GM21576 (cell line): ENCODE results near the gene MACO1.

Source experiments
- ATAC-seq: cut with Tn5 transposase; IDR thresholded peaks from one replicate; pipeline ENCODE4 v1.9.1; 2021; ENCODE audit warnings: mild to moderate bottlenecking, moderate library complexity; ENCODE audit not compliant: unreplicated experiment

Gene MACO1

DNA sequence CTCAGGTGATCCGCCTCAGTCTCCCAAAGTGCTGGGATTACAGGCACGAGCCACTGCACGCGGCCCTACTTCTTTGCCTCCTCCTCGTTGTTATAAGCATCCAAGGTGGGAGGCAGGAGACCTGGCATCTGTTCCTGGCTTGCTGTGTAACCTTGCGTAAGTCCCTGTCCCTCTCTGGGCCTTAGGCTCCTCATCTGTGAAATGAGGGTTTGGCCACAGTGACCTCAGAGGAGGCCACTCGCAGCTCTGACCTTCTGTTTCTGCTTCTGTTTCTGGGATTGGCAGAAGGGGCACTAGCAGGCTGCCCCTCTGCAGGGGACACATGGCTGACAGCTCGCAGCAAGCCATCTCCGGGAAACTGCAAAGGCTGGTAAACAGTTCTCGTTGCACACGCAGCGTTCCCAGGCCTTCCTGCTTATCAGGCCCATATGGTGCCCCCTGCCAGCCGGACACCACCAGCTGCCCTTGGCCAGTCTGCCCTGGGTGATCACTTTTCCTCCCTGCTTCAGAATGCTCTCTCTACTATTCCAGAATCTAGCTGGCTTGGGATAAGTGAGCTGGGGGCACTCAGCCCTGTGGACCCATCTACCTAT is 110.1 kb downstream of the MACO1 start:
- ATAC-seq: no peak

DNA sequence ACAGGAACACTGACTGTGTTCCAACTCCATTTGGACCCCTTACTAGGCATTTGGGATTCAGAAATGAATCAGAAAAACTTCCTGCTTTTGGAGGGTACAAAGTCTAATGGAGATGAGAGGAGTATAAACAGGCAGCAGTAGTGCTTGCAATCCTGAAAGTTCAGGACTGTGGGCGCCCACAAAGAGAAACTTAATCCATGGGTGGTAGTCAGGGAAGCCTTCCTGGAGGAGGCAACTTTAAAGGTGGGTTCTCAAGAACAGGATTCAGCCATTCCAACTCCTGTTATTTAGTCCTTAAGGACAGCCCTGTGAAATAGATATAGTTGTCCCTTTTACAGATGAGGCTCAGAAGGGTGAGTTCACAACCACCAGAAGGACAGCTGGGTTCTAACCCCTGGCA is 110.7 kb downstream of the MACO1 start:
- no peak for ATAC-seq

DNA sequence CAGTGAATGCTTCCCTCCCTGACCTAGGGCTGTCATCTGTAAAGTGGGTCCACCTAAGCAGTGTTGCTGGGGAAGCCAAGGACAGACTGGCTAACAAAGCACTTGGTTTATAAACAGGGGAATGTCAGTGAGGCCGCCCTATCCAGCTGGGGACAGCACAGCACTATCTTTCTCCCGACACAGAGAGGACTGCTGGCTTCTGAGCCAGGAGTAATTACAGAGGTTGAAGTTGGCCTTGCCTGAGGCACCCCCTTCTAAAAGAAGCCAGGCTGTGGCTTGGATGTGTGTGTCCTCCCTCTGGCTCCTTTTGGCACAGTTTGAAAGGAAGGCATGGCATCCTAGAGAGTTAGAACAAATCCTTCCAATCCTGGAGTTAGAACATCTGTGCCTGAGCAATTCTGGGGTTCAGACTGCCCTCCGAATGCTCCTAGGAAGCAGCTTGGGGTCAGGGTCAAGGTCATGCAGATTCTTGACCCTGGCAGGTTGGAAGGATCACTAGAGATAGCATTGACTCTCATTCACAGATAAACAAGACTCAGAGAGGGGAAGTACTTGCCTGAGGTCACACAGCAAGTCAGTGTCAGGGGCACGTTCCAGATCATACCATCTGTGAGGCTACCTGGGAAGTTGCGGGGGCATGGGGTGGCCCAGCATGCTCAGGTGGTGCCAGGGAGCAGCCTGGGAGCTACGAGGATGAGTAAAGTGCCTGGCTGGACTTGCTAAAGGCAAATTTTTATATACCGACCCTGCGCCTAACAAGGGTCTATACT is 111.4 kb downstream of the MACO1 start:
- ATAC-seq: no peak

DNA sequence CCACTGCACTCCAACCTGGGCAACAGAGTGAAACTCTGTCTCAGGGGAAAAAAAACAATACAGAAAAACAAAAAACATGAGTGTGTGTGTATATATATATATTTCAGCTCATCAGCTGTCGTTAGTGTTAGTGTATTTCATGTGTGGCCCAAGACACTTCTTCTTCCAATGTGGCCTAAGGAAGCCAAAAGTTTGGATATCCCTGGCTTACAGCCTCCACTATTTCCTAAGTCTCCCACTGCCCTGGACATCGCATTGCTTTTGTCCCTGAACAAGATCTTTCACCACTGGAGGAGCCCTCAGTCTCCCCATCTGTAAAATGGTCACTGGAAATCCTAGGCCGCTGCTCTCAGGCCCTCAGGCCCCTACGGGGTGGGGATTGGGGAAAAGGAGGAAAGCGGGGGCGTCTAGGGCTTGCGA is 112.3 kb downstream of the MACO1 start:
- ATAC-seq: no peak

DNA sequence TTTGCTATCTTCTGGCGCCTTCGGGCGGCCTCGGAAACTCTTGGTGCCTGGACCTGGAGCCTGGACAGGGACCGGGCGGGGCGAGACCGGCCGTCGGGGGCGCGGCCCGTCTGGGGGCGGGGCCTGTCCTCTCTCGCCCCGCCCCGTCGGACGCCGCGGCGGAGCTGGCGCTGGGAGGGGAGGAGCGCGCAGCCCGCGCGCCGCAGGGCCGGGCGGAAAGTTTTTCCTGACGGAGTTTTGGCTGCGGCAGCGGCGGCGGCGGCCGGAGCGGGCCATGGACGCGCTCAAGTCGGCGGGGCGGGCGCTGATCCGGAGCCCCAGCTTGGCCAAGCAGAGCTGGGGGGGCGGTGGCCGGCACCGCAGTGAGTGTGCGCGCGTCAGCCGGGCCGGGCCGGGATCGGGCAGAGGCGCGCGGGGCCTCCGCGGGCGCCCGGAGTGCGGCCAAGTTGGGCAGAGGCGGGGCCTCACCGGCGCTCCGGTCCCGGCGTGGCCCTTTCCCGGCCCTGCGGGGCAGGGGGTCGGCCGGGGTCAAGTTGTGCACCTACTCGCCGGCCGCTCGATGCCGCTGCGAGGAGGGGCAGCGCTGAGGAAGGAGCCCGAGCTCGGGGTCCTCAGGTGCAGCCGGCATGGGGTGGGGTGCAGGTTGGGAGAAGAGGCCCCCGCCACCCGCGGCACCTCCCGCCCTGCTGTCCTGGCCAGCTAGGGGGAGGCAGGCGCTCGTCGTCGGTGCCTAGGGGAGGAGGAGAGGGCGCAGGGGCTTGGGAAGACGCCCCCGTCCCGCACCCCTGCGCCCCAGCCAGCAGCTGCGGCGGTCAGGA is 112.9 kb downstream of the MACO1 start, which contains the start of gene LDLRAP1:
TSS of gene LDLRAP1 (plus strand) at position 182 of the 818 bp plus-strand sequence. CDS start at position 275, 93 bp downstream.
- ATAC-seq: peak; percentile 72

DNA sequence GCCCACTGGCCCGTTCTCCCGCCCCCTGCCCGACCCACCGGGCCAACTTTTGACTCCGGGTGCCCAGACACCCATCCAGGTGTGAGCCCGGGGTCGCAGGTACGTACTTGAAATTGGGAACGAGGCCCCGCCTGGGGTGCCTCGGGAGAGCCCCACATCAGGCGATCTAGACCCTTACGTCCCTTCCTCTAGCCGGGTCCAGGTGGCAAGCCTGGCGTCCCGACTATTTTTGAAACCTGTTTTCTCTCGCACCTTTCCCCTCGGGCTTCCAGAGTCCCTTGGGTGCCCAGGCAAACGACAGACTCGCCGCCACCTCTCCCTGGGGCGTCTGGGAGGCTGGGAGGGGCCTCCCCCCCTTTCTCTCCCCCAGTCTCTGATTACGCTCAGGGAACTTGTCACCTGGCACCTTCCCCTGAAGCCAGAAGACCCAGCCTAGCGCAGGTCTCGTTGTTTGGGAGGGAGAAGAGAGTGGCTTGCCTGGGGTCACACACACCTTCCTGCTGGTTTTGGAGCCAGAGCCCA is 113.6 kb downstream of the MACO1 start:
- ATAC-seq: peak; percentile 5

DNA sequence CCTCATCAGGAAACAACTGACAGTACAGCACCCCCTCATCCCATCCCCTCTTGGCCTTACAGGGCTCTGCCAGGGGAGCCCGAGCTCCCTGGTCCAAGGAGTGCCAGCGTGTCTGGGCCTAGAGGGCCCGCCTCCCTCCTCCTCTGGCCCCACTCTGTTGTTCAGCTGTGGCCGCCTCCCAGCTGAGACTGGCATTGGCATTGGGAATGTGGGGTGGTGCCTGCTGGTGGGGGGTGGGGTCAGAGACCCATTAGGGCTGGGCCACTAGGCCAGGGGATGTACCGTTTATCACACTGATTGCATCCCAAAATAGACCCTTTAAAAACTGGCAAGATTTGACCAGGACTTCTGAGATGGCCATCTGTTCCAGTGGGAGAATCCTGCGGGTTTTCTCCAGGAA is 114.1 kb downstream of the MACO1 start:
- no peak for ATAC-seq

DNA sequence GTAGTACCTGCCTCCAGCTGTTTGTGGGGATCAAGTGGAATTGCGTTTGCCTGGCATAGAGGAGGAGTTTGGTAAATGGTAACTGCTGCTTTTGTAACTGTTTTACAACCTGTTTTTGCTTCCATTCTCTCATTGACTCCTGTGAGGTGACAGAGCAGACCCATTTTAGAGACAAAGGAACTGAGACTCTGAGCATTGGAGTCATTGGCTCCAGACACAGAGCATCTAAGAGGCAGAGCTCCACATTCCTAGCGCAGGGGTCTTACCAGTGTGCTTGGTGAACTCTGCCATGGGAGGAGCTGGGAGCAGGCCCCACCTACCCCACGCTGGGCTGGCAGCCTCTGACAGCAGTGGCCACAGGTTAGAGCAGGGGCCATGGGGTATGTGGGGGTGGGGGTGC is 115.1 kb downstream of the MACO1 start:
- no peak for ATAC-seq

DNA sequence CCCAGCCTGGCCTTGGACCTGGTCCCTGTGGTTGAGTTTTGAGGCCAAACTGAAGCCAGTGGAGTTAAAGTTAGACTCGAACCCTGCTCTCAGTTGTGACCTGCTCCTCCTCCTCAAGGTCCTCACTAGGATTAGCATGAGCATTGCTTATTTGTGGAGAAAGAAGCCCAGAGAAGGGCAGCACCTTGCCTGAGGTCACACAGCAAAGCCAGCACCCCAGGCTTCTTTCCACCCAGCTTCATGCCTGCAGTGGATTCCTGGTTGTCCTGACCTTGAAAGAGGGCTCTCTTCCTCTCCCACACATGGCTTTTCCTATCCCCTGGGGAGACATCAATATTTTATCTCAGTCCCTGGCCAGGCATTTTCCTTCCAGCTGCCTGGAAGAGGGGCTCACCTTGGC is 115.5 kb downstream of the MACO1 start:
- ATAC-seq: no peak

DNA sequence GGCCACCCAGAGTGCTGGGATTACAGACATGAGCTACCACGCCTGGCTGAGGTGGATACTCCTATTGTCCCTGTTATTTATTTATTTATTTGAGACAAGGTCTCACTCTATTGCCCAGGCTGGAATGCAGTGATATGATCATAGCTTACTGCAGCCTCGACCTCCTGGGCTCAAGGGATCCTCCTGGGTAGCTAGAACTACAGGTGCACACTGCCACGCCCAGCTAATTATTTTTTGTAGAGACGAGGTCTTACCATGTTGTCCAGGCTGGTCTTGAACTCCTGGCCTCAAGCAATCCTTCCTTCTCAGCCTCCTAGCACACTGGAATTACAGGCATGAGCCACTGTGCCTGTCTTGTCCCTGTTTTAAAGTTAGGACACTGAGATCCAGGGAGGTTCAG is 117.9 kb downstream of the MACO1 start:
- ATAC-seq: no peak

DNA sequence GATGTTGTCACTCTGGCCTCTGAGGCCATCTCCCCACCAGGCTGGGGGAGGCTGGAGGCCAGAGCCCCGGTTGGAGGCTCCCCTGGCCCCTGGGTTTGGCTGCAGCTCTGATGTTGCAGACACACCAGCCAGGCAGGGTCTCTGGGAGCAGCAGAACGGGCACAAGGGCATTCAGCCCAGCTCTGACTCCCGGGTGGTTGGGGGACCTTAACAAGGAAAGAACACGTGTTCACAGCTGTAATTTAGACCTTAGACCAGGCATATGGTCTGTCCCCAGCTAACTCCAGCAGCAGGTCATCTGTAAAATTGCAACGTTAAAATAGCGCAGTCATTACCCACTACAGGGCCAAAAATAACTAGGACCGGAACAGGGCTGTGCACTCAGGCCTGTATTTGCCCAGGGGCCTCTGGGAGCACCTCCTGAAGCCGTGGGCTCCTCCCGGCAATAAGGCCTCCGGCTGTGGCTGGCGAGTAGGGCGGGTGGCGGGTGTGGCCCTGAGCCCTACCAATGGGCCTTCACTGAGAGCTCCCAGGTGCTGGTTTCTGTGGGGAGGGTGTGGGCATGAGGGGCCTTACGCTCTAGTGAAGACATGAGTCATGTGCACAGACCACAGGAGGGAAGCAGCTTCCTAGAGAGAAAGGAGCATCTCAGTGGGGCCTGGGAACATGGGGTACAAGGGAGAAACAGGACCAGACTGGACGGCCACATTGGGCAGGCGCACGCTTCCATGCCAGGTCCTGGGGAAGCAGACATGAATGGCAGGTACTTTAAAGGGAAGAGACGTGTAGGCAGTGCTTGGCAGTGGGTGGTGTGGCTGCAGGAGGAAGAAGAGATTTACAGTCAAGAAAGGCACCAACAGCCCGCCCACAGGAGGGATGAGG is 118.8 kb downstream of the MACO1 start:
- peak; percentile 85 for ATAC-seq
